COLO668 (cell line): ENCODE results near the gene INS.

Source experiments
- DNase-seq: peaks from one replicate; lab custom pipeline; 2025; ENCODE audit not compliant: unreplicated experiment; lab: John Stamatoyannopoulos, UW

The INS gene

DNA sequence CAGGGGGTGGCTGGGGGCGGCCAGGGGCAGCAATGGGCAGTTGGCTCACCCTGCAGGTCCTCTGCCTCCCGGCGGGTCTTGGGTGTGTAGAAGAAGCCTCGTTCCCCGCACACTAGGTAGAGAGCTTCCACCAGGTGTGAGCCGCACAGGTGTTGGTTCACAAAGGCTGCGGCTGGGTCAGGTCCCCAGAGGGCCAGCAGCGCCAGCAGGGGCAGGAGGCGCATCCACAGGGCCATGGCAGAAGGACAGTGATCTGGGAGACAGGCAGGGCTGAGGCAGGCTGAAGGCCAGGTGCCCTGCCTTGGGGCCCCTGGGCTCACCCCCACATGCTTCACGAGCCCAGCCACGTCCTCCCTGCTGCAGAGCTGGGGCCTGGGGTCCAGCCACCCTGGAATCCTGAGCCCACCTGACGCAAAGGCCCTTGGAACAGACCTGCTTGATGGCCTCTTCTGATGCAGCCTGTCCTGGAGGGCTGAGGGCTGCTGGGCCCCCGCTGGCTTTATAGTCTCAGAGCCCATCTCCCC is at the start of gene INS:
Gene INS, minus strand, starts transcription at position 474 of the 524 bp plus-strand sequence. Its CDS starts 238 bp downstream, at position 236.
- no peak for DNase-seq

DNA sequence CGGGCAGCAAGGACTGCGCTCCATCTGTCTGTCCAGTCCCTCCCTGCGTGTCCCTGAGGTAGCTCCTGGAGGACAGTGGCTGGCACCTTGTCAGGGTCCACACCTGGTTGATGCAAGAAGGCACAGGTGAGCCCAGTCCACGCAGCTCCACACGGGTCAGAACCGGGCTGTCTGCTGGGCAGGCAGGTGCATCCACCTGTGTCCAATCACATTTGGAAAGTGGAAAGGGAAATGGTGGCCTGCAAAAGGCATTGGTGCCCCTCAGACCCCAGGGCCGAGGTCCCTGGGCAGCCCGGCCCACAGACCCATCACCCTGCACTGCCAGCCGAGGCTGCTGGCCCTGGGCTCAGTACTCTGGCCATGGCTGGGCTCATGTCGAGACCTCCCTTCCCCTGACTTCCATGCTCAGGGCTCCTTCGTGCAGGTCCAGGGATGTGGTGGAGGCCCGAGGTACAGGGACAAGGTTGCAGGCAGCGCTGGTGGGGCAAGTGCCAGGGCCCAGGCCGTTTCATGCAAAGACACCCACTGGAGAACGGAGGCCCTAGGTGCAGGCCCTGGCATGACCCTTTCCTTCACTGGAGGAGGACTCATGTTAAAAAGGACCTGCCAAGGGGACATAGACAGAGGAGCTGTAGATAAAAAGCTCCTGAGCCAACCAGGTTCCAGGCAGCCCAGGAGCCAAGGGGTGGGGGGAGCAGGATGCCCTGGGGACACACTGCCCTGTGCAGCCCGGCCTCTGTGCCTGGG is 49.5 kb upstream of the INS start:
- DNase-seq, result no peak

- DNase-seq, result no peak
Observed at GRCh38 chr11:2209900-2210321, 48.9 kb upstream of the INS start.

GRCh38 chr11:2209370-2209801 is 48.4 kb upstream of the INS start:
- DNase-seq, result no peak

DNA sequence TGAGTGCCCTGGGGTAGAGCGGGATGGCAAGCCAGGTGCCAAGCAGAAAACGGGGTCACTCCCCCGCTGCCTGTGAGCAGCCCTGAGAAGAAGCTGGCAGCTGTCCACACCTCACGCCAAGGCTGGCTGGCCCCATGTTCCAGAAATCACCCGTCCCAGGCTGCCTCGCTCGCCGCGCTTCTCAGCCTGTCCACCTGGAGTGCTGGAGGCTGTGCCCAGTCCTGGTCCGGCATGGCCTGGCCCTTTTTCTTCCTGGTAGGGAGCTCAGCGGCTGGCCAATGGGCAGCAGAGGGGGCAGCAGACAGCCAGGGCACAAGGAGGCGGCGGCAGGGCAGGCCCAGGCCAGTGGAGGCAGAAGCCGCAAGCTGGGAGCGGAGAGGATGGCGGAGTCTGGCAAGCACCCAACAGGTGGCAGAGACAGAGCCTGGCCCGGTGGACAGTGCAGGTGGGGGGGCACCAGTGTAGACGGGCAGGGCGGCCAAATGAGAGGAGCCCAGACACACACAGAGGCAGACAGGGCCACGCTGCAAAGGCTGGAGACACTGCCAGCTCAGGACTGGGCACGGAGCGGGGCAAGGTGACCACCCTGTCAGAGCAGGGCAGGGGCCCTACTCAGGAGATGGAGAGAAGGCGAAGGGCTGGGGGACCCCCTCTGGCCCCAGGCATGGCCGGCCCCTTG is 47.8 kb upstream of the INS start:
- peak; percentile 40 for DNase-seq

- DNase-seq, result no peak
Observed at GRCh38 chr11:2207773-2208621, 47.0 kb upstream of the INS start.

- no peak for DNase-seq
Observed at GRCh38 chr11:2207212-2207611, 46.2 kb upstream of the INS start.

GRCh38 chr11:2205981-2206690 is 45.1 kb upstream of the INS start:
- DNase-seq, result no peak

- no peak for DNase-seq
Observed at GRCh38 chr11:2205214-2205720, 44.3 kb upstream of the INS start.

GRCh38 chr11:2204361-2205213 is 43.6 kb upstream of the INS start:
- DNase-seq, result no peak

- no peak for DNase-seq
Observed at GRCh38 chr11:2203440-2204259, 42.6 kb upstream of the INS start.

- DNase-seq, result no peak
Observed at GRCh38 chr11:2202900-2203439, 42.0 kb upstream of the INS start.

DNA sequence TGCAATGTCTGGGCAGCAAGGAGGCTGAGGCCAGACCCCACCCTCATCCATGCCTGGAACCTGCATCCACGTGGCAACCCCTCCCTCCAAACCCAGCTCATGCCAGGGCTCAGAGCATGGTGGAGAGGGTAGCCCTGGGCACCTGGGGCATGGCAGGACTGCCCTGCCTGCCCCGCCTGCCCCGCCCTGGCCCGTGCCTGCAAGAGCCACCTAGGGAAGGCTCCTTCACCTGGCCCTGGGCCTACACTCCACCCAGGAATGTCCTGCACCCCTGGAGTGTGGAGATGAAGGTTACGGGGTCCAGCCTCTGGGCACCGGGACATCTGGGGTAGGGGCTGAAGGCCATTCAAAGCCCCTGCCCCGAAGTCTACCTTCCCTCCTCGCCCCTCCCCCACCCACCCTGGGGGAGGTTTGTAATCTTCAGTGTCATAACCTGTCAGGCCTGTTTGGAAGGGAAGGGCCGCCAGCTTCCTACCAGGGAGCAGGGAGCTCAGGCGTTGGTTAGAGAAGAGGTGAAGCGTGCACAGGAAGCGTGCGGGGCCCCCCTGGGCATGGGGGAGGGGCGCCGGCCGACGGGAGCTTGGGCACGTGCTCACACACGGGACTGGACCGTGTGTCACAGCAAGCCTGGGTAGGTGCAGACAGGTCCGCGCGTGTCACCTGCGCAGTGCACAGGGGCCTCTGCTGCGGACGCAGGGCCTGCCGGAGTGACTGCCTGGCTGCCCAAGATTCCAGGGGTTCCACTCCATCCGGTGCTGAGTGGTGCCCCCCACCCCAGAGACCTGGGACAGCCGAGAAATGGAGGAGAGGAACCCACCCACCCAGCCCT is 41.3 kb upstream of the INS start:
- DNase-seq, result peak; percentile 36

DNA sequence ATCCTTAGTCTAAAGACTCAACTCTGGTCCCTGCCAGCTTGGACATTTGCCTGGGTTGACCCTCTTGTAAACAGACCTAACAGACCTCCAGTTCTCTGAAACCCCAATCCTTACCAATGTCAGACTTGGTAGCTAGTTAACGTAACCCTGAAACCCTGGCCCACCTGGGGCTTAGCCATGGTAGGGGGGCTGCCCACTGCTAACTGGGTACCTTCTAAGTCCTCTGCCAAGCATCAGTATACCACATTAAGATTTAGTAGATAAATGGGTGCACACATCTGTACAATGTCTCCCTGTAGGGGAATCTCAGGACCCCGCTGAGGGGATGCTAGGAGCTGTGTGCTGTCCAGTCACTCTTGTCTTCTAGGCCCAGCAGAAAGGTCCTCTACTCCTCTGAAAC is 40.5 kb upstream of the INS start:
- DNase-seq, result no peak

DNA sequence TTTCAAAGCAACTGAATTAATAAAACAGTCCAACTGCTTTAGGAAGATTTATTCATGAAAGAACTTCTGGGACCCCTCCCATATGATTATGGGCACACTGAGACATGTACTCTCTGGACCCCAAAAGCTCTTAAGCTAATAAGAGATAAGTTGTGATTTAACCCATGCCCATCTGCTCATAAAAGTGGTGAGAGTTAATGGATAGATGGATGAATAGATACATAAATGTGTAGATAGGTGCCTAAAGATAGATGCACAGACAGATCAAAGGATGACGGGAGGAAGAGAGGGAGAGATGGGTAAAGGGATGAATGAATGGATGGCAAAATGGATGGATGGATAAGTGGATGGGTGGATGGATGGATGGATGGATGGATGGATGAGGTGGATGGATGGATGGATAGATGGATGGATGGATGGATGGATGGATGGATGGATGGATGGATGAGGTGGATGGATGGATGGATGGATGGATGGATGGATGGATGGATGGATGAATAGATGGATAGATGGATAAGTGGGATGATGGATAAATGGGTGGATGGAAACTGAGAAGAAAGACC is 40.0 kb upstream of the INS start:
- no peak for DNase-seq

- DNase-seq, result no peak
Observed at GRCh38 chr11:2200536-2200935, 39.5 kb upstream of the INS start.
